T1000 (cell line): Measurements from ENCODE around the gene KDM4F.
"Not testable (repeated sequence)": the region's sequence is repeated elsewhere in the genome, so short reads cannot be mapped to it uniquely, and the experiment has no call there.

Experiments used
- DNase-seq: peaks from one replicate; lab custom pipeline; 2025; ENCODE audit warnings: mixed read lengths; lab: John Stamatoyannopoulos, UW

Gene KDM4F

GRCh38 chr11:95049122-95049521, at the start of gene KDM4F:
Gene KDM4F (plus strand): TSS chr11:95049422.
- not testable (repeated sequence) for DNase-seq

GRCh38 chr11:95003716-95004115, 45.5 kb upstream of the KDM4F start:
- DNase-seq = no peak

GRCh38 chr11:95005642-95006041, 43.6 kb upstream of the KDM4F start:
- no peak for DNase-seq

- DNase-seq = no peak
Observed at GRCh38 chr11:95011376-95011775, 37.8 kb upstream of the KDM4F start.

GRCh38 chr11:95014184-95014821, 34.9 kb upstream of the KDM4F start:
- DNase-seq = no peak

GRCh38 chr11:95016139-95016538, 33.1 kb upstream of the KDM4F start:
- DNase-seq = no peak

- DNase-seq = not testable (repeated sequence)
Observed at GRCh38 chr11:95021468-95021867, 27.8 kb upstream of the KDM4F start.

- DNase-seq = no peak
Observed at GRCh38 chr11:95024958-95025357, 24.3 kb upstream of the KDM4F start, which contains the start of gene KDM4E. Gene KDM4E (plus strand): TSS chr11:95025258. CDS start chr11:95025558, 300 bp downstream.

GRCh38 chr11:95025594-95025993, 23.6 kb upstream of the KDM4F start:
- DNase-seq = not testable (repeated sequence)

GRCh38 chr11:95028357-95028756, 20.9 kb upstream of the KDM4F start:
- DNase-seq = no peak

GRCh38 chr11:95033051-95033450, 16.2 kb upstream of the KDM4F start:
- DNase-seq = no peak

- no peak for DNase-seq
Observed at GRCh38 chr11:95035316-95035715, 13.9 kb upstream of the KDM4F start.

GRCh38 chr11:95037356-95038035, 11.7 kb upstream of the KDM4F start:
- DNase-seq = not testable (repeated sequence)

GRCh38 chr11:95042239-95042638, 7.0 kb upstream of the KDM4F start:
- DNase-seq = no peak

- no peak for DNase-seq
Observed at GRCh38 chr11:95042906-95043305, 6.3 kb upstream of the KDM4F start.

- no peak for DNase-seq
Observed at GRCh38 chr11:95044010-95044409, 5.2 kb upstream of the KDM4F start.

- DNase-seq = no peak
Observed at GRCh38 chr11:95045812-95046211, 3.4 kb upstream of the KDM4F start.

- DNase-seq = no peak
Observed at GRCh38 chr11:95050595-95051202, 1.5 kb downstream of the KDM4F start.

GRCh38 chr11:95054356-95054755, 5.1 kb downstream of the KDM4F start:
- DNase-seq = no peak

GRCh38 chr11:95055283-95055897, 6.2 kb downstream of the KDM4F start:
- DNase-seq = no peak

GRCh38 chr11:95057959-95058358, 8.7 kb downstream of the KDM4F start:
- DNase-seq = no peak

GRCh38 chr11:95058621-95059020, 9.4 kb downstream of the KDM4F start:
- DNase-seq = no peak

GRCh38 chr11:95059046-95059445, 9.8 kb downstream of the KDM4F start:
- no peak for DNase-seq
